Activated CD8-positive, alpha-beta T cell treated with anti-CD3 and anti-CD28 coated beads for 36 hours (primary cell): ENCODE results near the gene LGR4. TPM values are rescaled to one million over a fixed set of nuclear protein-coding genes. Genes with fewer than 3 reads are reported as not detected.

ENCODE experiments used
- ATAC-seq: fragments of 200-7000 bp; cut with Tn5 transposase; one replicate; pipeline ENCODE4 v1.10.0; 2021; ENCODE audit warnings: mild to moderate bottlenecking, moderate library complexity
- CTCF ChIA-PET: fragments of 350-600 bp; sonication (Branson Sonifier 250); formaldehyde crosslinking; loops from one replicate; lab custom pipeline; 2021; ENCODE audit warnings: antibody characterized with exemption; lab: Charles Lee
- POLR2A ChIA-PET: fragments of 350-600 bp; sonication (Branson Sonifier 250); formaldehyde crosslinking; loops from one replicate; lab custom pipeline; 2021; ENCODE audit warnings: antibody characterized with exemption; lab: Charles Lee
- DNase-seq: peaks from one replicate; pipeline ENCODE4 v3.0.0-alpha.2; 2020
- H3K27ac Mint-ChIP-seq: one replicate; pipeline ENCODE4 v1.8.0; 2021; ENCODE audit warnings: mild to moderate bottlenecking, mixed read lengths
- H3K27me3 Mint-ChIP-seq: one replicate; pipeline ENCODE4 v1.8.0; 2021; ENCODE audit warnings: mixed read lengths
- H3K36me3 Mint-ChIP-seq: one replicate; pipeline ENCODE4 v1.8.0; 2021; ENCODE audit warnings: low read depth, mixed read lengths
- H3K4me1 Mint-ChIP-seq: one replicate; pipeline ENCODE4 v1.8.0; 2021; ENCODE audit warnings: low read depth, mixed read lengths
- H3K4me3 Mint-ChIP-seq: one replicate; pipeline ENCODE4 v1.8.0; 2021; ENCODE audit warnings: mild to moderate bottlenecking, moderate library complexity, mixed read lengths
- H3K9me3 Mint-ChIP-seq: one replicate; pipeline ENCODE4 v1.8.0; 2021; ENCODE audit warnings: mixed read lengths
- intact Hi-C: fragments of 100-400 bp; cut with micrococcal nuclease; formaldehyde crosslinking; loops from one replicate; pipeline ENCODE4 v1.10.0; 2022
- total RNA-seq, 2 experiments: library from RNA; stranded (reverse); gene quantifications; one replicate each; pipeline ENCODE4 v1.2.3, GENCODE V29; 2021
- TF ChIP-seq, protein P1 (sequence below): fragments of 200-600 bp; IDR thresholded peaks from one replicate; pipeline ENCODE4 v1.8.0; 2022; ENCODE audit warnings: antibody characterized with exemption, mild to moderate bottlenecking

LGR4 gene
- total RNA-seq, 2 experiments from 2014 or later = 0.09 TPM; not detected in 1

DNA sequence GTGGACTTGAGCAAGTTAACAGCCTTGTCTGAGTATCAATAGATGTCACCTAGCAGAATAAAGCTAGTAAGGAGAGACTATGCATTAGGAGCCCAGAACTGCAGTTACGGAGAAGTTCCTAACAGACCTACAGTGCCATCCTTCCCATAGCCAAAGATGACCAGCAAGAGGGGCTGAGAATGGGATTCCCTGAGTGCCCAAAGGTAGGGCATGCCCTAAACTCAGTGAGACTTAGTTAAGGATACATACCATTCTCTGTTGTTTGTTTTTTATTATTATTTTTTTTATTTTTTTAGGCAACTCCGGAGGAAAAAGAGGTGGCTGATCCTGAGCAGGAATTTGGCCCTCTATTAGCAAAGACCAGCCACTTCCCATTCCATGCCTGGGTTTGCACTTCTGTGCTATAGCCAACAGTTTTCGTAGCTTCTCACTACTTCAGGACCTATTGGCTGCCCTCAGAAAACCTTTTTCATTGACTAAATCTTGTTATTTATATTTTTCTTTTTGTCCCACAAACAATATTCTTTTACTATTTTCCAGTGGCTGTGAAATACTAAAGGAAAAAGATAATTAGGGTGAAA, 76.2 kb downstream of the LGR4 start:
- no peak overlapping the region for H3K27ac Mint-ChIP-seq
- POLR2A ChIA-PET = no interaction called here
- H3K27me3 Mint-ChIP-seq = peaks cover 5% of the 10 kb centered on the region
- DNase-seq (no peak), ATAC-seq (no peak)
- no peak overlapping the region for H3K4me3 Mint-ChIP-seq
- TF ChIP-seq, protein P1, sequence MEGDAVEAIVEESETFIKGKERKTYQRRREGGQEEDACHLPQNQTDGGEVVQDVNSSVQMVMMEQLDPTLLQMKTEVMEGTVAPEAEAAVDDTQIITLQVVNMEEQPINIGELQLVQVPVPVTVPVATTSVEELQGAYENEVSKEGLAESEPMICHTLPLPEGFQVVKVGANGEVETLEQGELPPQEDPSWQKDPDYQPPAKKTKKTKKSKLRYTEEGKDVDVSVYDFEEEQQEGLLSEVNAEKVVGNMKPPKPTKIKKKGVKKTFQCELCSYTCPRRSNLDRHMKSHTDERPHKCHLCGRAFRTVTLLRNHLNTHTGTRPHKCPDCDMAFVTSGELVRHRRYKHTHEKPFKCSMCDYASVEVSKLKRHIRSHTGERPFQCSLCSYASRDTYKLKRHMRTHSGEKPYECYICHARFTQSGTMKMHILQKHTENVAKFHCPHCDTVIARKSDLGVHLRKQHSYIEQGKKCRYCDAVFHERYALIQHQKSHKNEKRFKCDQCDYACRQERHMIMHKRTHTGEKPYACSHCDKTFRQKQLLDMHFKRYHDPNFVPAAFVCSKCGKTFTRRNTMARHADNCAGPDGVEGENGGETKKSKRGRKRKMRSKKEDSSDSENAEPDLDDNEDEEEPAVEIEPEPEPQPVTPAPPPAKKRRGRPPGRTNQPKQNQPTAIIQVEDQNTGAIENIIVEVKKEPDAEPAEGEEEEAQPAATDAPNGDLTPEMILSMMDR = no peak
- H3K36me3 Mint-ChIP-seq = no peaks in the 10 kb centered on the region
- CTCF ChIA-PET = no interaction called here
- no peaks in the 10 kb centered on the region for H3K9me3 Mint-ChIP-seq
- intact Hi-C loops = no loop called here
- no peaks in the 10 kb centered on the region for H3K4me1 Mint-ChIP-seq

DNA sequence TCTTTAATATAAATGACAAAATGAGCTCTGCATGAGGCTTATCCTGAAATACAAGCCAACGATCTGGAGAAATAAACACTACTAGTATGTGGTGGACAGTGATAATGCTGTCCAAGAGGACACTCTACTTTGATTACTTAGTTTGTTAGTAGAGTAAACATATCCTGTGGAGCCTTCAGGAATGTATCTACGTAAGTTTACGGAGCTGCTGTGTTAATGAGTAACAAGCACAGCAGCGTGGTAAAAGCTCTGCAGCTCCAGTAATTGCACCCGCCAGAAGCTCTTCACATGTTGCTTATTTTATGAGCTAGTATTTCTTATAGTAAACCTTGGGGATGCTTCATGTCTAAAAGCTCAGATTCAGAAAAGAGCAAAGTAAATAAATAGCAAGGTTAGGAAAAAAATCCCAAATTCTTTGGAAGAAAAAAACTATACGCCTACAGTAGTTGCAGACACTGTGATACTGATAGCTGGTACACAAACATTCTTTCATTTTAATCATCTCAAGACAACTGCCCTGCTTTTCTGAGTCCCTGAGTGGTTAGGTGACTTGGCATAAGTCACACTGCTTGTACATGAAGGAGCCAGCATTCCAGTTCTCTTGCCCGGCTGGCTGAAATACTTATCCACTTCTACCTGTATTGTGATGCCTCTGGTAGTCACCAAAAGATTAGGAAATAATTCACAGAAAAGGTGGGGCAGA, 76.9 kb downstream of the LGR4 start:
- H3K36me3 Mint-ChIP-seq = no peaks in the 10 kb centered on the region
- H3K9me3 Mint-ChIP-seq = no peaks in the 10 kb centered on the region
- DNase-seq (no peak), ATAC-seq (no peak)
- no peak overlapping the region for H3K4me3 Mint-ChIP-seq
- POLR2A ChIA-PET = no interaction called here
- peaks cover 5% of the 10 kb centered on the region for H3K27me3 Mint-ChIP-seq
- H3K27ac Mint-ChIP-seq = no peak overlapping the region
- CTCF ChIA-PET = interaction anchor here (1.4 to 1.6 kb wide), 2 partner anchors 9 to 102 kb away, joined by 3 to 4 read pairs; no protein-coding TSS in a partner anchor
- no peaks in the 10 kb centered on the region for H3K4me1 Mint-ChIP-seq
- intact Hi-C loops = no loop called here
- TF ChIP-seq, protein P1 = no peak

DNA sequence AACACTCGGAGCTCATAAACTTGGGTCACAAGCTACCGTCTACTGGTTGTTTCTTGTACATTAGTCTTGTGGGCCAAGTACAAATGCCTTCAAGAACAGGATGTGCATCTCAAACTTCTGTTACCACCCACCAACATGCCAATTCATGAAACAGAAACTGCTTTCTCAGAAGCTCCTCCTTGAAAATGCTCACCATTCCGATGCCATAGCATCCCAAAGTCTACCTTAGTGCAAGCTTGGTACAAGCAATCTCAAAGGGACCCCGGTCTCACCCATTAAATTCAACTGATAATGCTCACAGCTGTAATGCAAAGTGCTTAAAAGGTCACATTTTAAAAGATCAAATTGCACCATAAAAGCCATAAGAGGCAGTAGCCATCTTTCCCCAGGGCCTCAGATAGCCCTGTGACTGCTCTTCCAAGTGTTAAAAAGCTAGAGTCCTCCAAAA, 77.8 kb downstream of the LGR4 start:
- TF ChIP-seq, protein P1 = no peak
- intact Hi-C loops = no loop called here
- no peak for DNase-seq
- Mint-ChIP-seq H3K27ac (no peak overlapping the region), H3K36me3 (no peaks in the 10 kb centered on the region), H3K4me3 (no peak overlapping the region), H3K9me3 (no peaks in the 10 kb centered on the region), H3K27me3 (peaks cover 5% of the 10 kb centered on the region), H3K4me1 (no peaks in the 10 kb centered on the region)
- ChIA-PET POLR2A (no interaction called here), CTCF (interaction anchor here (1.4 to 1.6 kb wide), 2 partner anchors 10 to 103 kb away, joined by 3 to 4 read pairs; no protein-coding TSS in a partner anchor)
- no peak for ATAC-seq

- ATAC-seq = no peak
- no peaks in the 10 kb centered on the region for H3K36me3 Mint-ChIP-seq
- ChIA-PET CTCF (interaction anchor here (1.2 kb wide), 1 partner anchor 93 kb away, joined by 3 read pairs; no protein-coding TSS in a partner anchor), POLR2A (no interaction called here)
- intact Hi-C loops = no loop called here
- H3K4me3 Mint-ChIP-seq = no peak overlapping the region
- peaks cover 3% of the 10 kb centered on the region for H3K4me1 Mint-ChIP-seq
- DNase-seq = no peak
- H3K27ac Mint-ChIP-seq = no peak overlapping the region
- H3K9me3 Mint-ChIP-seq = no peaks in the 10 kb centered on the region
- H3K27me3 Mint-ChIP-seq = peaks cover 2% of the 10 kb centered on the region
- TF ChIP-seq, protein P1 = no peak
Observed at GRCh38 chr11:27392278-27393114, 80.1 kb downstream of the LGR4 start.
